SK-N-SH (cell line): Measurements from ENCODE around the gene FNDC3B. TPM values are rescaled to one million over a fixed set of nuclear protein-coding genes. Genes with fewer than 3 reads are reported as not detected.
"Not testable (repeated sequence)": the region's sequence is repeated elsewhere in the genome, so short reads cannot be mapped to it uniquely, and the experiment has no call there.

Source experiments
- CTCF ChIA-PET: fragments of 300-600, 350-600 bp; formaldehyde crosslinking; extraction: SDS; loops from one replicate; lab custom pipeline; 2021; lab: Yijun Ruan, JAX
- POLR2A ChIA-PET: fragments of 350-600 bp; sonication (Branson Sonifier 250); formaldehyde crosslinking; extraction: SDS; loops from one replicate; lab custom pipeline; 2020; ENCODE audit warnings: antibody characterized with exemption, inconsistent platforms; lab: Yijun Ruan, JAX
- DNase-seq: peaks from one replicate; pipeline ENCODE4 v3.0.0; 2012
- H2AFZ ChIP-seq: fragments of 200-600 bp; sonication (generic); 2 replicates; pipeline ENCODE4 v1.8.1; 2016; ENCODE audit warnings: antibody characterized with exemption, mild to moderate bottlenecking, low read depth
- H3F3A ChIP-seq: fragments of 200-600 bp; sonication (generic); replicated peaks from 2 replicates; pipeline ENCODE3; 2016; ENCODE audit warnings: antibody characterized with exemption, mild to moderate bottlenecking; ENCODE audit not compliant: insufficient read depth
- H3K27ac ChIP-seq, 2 experiments: fragments of 200-500 bp in 1 of 2; fragments of 200-600 bp in 1 of 2; sonication (Bioruptor generic) in 1 of 2; sonication (generic), shearing (Covaris generic) in 1 of 2; 2 replicates each; pipeline versions ENCODE4 v1.5.1 to v1.6.1; 2014 to 2016; ENCODE audit warnings: low read depth in 2 of 2, inconsistent platforms in 1 of 2, low read length in 1 of 2, mild to moderate bottlenecking in 1 of 2, mixed read lengths in 1 of 2
- H3K27me3 ChIP-seq: fragments of 200-600 bp; sonication (generic), shearing (Covaris generic); 2 replicates; pipeline ENCODE4 v1.6.1; 2016; ENCODE audit warnings: mixed run types; ENCODE audit not compliant: insufficient read depth
- H3K36me3 ChIP-seq, 2 experiments: fragments of 200-500 bp in 1 of 2; fragments of 200-600 bp in 1 of 2; sonication (Bioruptor generic) in 1 of 2; sonication (generic) in 1 of 2; replicated peaks in 1 of 2; 2 replicates each; pipeline versions ENCODE3 to v1.5.1; 2014 to 2016; ENCODE audit warnings: low read length in 1 of 2, mild to moderate bottlenecking in 1 of 2; ENCODE audit not compliant: insufficient read depth in 2 of 2, control insufficient read depth in 1 of 2
- H3K4me1 ChIP-seq, 2 experiments: fragments of 200-500 bp in 1 of 2; fragments of 200-600 bp in 1 of 2; sonication (Bioruptor generic) in 1 of 2; sonication (generic), shearing (Covaris generic) in 1 of 2; 2 replicates each; pipeline versions ENCODE4 v1.5.1 to v1.6.1; 2014 to 2016; ENCODE audit warnings: low read depth in 1 of 2, low read length in 1 of 2, mixed run types in 1 of 2; ENCODE audit not compliant: insufficient read depth in 2 of 2, control insufficient read depth in 1 of 2
- H3K4me2 ChIP-seq: fragments of 200-600 bp; sonication (generic), shearing (Covaris generic); 2 replicates; pipeline ENCODE4 v1.6.1; 2017; ENCODE audit warnings: mixed run types
- H3K4me3 ChIP-seq, 2 experiments: fragments of 200-500 bp in 1 of 2; fragments of 200-600 bp in 1 of 2; sonication (Bioruptor generic) in 1 of 2; sonication (generic), shearing (Covaris generic) in 1 of 2; 2 replicates each; pipeline versions ENCODE4 v1.5.1 to v1.8.1; 2014 to 2016; ENCODE audit warnings: low read depth in 2 of 2, inconsistent platforms in 1 of 2, low read length in 1 of 2, mild to moderate bottlenecking in 1 of 2, mixed read lengths in 1 of 2, moderate library complexity in 1 of 2
- H3K79me2 ChIP-seq: fragments of 200-600 bp; sonication (generic); 2 replicates; pipeline ENCODE4 v1.8.1; 2017; ENCODE audit warnings: mild to moderate bottlenecking; ENCODE audit not compliant: insufficient read depth
- H3K9ac ChIP-seq: fragments of 200-600 bp; sonication (generic); 2 replicates; pipeline ENCODE4 v1.6.1; 2017; ENCODE audit warnings: mixed run types
- H3K9me2 ChIP-seq: fragments of 200-600 bp; sonication (generic); 2 replicates; pipeline ENCODE4 v1.6.1; 2017; ENCODE audit warnings: mixed run types
- H3K9me3 ChIP-seq: fragments of 200-600 bp; sonication (generic); 2 replicates; pipeline ENCODE4 v1.6.1; 2017; ENCODE audit warnings: mixed run types, mild to moderate bottlenecking, moderate library complexity
- H4K20me1 ChIP-seq: fragments of 200-600 bp; sonication (generic); 2 replicates; pipeline ENCODE4 v1.6.1; 2017; ENCODE audit warnings: mild to moderate bottlenecking, mixed run types; ENCODE audit not compliant: insufficient read depth
- CHD2 ChIP-seq: fragments of 150-350 bp; IDR thresholded peaks from 2 replicates; pipeline ENCODE4 v1.6.1; 2018; ENCODE audit warnings: low read length; ENCODE audit not compliant: partially characterized antibody
- EP300 ChIP-seq, 2 experiments: IDR thresholded peaks; 2 replicates each; pipeline versions ENCODE4 v1.4.0 to v1.6.1; 2012; ENCODE audit warnings: borderline replicate concordance in 1 of 2, low read depth in 1 of 2, low read length in 1 of 2
- EZH2phosphoT487 ChIP-seq: fragments of 200-600 bp; sonication (generic); IDR thresholded peaks from 2 replicates; pipeline ENCODE4 v1.6.1; 2017; ENCODE audit warnings: low read depth, mixed run types, mild to moderate bottlenecking, antibody characterized with exemption, moderate library complexity, borderline replicate concordance
- FOSL2 ChIP-seq: IDR thresholded peaks from 2 replicates; pipeline ENCODE4 v1.4.0; 2012; ENCODE audit warnings: low read depth, mild to moderate bottlenecking, moderate library complexity, borderline replicate concordance
- FOXJ3 ChIP-seq: sonication (generic); formaldehyde crosslinking; IDR thresholded peaks from 2 replicates; pipeline ENCODE4 v1.5.1; 2020; ENCODE audit warnings: mild to moderate bottlenecking, missing genetic modification reagents
- GATA2 ChIP-seq: sonication (generic); formaldehyde crosslinking; IDR thresholded peaks from 2 replicates; pipeline ENCODE4 v1.5.0; 2020; ENCODE audit warnings: mild to moderate bottlenecking, missing genetic modification reagents
- POLR2AphosphoS5 ChIP-seq: IDR thresholded peaks from 2 replicates; pipeline ENCODE4 v1.6.1; 2012; ENCODE audit warnings: low read depth, low read length
- RAD21 ChIP-seq: IDR thresholded peaks from 2 replicates; pipeline ENCODE4 v1.6.1; 2012; ENCODE audit warnings: mild to moderate bottlenecking, low read length
- RCOR1 ChIP-seq: fragments of 150-350 bp; IDR thresholded peaks from 2 replicates; pipeline ENCODE4 v1.6.1; 2017; ENCODE audit warnings: antibody characterized with exemption, low read length
- SIN3A ChIP-seq: IDR thresholded peaks from 2 replicates; pipeline ENCODE4 v1.6.1; 2012; ENCODE audit warnings: low read depth, mild to moderate bottlenecking, low read length, moderate library complexity, borderline replicate concordance
- TCF12 ChIP-seq: IDR thresholded peaks from 2 replicates; pipeline ENCODE4 v1.4.0; 2012
- TEAD4 ChIP-seq: IDR thresholded peaks from 2 replicates; pipeline ENCODE4 v1.4.0; 2012; ENCODE audit warnings: mild to moderate bottlenecking, borderline replicate concordance; ENCODE audit not compliant: insufficient read depth
- WGBS: methylation state at CpG from one replicate; pipeline ENCODE4 v1.1.6; 2017; ENCODE audit warnings: low lambda C conversion rate; 5-methylcytosine and 5-hydroxymethylcytosine counted together
- polyA plus RNA-seq, 3 experiments: library from polyadenylated mRNA; depleted of rRNA; stranded (reverse); fragments of >200 nt; gene quantifications; 2 replicates each; pipeline ENCODE4 v1.2.3, GENCODE V29; 2012
- TF ChIP-seq, protein P1 (sequence below): IDR thresholded peaks from 2 replicates; pipeline ENCODE4 v1.4.0; 2012; ENCODE audit warnings: low read depth, borderline replicate concordance

The FNDC3B gene
- polyA plus RNA-seq, 1 of the 3 experiments (the other 2 are of a cell fraction): 10.4 TPM

DNA sequence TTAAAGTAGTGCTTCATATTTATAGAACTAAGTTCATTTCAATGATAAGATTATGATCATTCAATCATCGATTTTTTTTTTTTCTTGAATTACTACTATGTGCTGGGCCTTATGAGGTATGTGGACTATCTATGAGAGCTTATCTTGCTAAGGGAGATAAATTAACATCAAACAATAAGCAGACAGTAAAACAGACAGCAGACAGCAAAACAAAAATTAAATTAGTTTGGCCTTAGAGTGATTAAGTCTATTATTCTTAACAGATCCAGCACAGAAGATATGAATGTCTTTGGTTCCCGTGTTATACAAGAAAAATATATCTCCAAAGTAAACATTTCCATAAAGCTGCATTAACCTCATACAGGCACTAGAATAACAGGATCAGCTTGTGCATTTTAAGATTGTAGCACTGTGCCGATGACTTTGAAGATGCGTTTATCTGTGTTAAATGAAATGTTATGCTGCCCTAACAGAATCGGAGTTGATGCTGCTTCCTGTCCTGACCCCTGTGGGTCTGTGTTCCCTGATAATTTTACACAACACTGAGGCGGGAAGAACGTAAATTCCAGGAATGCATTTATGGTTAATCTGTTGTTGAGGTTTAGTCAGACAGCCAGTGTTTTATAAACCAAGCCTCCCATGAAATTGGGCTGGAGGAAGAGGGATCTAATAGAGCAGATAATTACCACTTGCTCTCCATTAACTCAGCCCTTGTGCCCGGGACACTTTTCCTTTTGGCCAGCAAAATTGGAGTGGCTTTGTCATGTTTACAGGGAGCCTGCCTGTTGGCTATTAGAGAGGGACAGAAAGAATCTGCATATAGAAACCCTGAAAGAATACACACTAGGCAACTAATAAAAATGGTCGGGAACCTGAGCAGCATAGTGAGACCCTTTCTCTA lies 328.1 kb downstream of the FNDC3B start:
- peak; percentile 38 for DNase-seq
- Histone ChIP-seq H3K4me1 (peaks cover 0 to 10% of the 10 kb centered on the region in 2 experiments; a peak in 2 of 4 replicates), H3K27ac (peak overlapping the region in 1 of 2 experiments; percentile 62; a peak in 2 of 4 replicates), H4K20me1 (no peaks in the 10 kb centered on the region), H3K27me3 (no peaks in the 10 kb centered on the region)
- WGBS: 56% methylated on average over 9 of the region's 9 CpGs
- POLR2A ChIA-PET: no interaction called here
- TF ChIP-seq GATA2 (CRISPR knock-in tag) (peak; percentile 88), EZH2phosphoT487 (no peak), RAD21 (0 out of 2 replicates have a peak, but pooled peaks have one; percentile 1), POLR2AphosphoS5 (no peak), EP300 (IDR thresholded peaks at IDR 0.05; ENCODE audit: borderline replicate concordance in 1 of 2, low read depth in 1 of 2, low read length in 1 of 2) (peak in 1 of 2 experiments; percentile 78; a peak in 2 of 4 replicates), CHD2 (peak; percentile 23), TEAD4 (peak; percentile 14; the same call in 1 of the 2 replicates), FOXJ3 (no peak), FOSL2 (no peak), SIN3A (no peak), TCF12 (peak; percentile 26; the same call in 1 of the 2 replicates), RCOR1 (peak; percentile 68; the same call in 1 of the 2 replicates)
- TF ChIP-seq, protein P1, sequence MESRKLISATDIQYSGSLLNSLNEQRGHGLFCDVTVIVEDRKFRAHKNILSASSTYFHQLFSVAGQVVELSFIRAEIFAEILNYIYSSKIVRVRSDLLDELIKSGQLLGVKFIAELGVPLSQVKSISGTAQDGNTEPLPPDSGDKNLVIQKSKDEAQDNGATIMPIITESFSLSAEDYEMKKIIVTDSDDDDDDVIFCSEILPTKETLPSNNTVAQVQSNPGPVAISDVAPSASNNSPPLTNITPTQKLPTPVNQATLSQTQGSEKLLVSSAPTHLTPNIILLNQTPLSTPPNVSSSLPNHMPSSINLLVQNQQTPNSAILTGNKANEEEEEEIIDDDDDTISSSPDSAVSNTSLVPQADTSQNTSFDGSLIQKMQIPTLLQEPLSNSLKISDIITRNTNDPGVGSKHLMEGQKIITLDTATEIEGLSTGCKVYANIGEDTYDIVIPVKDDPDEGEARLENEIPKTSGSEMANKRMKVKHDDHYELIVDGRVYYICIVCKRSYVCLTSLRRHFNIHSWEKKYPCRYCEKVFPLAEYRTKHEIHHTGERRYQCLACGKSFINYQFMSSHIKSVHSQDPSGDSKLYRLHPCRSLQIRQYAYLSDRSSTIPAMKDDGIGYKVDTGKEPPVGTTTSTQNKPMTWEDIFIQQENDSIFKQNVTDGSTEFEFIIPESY: no peak
- TF ChIP-seq, all 33 proteins: peak for 7
- no peak overlapping the region for H3K4me3 ChIP-seq
- no peak overlapping the region for H3K9ac ChIP-seq
- H3K9me3 ChIP-seq: no peaks in the 10 kb centered on the region
- H3K9me2 ChIP-seq: no peaks in the 10 kb centered on the region
- H2AFZ ChIP-seq: no peak overlapping the region
- H3F3A ChIP-seq: peaks cover 5% of the 10 kb centered on the region
- H3K4me2 ChIP-seq: no peak overlapping the region
- H3K79me2 ChIP-seq: no peaks in the 10 kb centered on the region
- CTCF ChIA-PET: interaction anchor here (1.5 to 1.6 kb wide), 2 partner anchors 10 to 26 kb away, joined by 3 to 4 read pairs; no protein-coding TSS in a partner anchor
- H3K36me3 ChIP-seq: peaks cover 53 to 67% of the 10 kb centered on the region in 2 experiments

DNA sequence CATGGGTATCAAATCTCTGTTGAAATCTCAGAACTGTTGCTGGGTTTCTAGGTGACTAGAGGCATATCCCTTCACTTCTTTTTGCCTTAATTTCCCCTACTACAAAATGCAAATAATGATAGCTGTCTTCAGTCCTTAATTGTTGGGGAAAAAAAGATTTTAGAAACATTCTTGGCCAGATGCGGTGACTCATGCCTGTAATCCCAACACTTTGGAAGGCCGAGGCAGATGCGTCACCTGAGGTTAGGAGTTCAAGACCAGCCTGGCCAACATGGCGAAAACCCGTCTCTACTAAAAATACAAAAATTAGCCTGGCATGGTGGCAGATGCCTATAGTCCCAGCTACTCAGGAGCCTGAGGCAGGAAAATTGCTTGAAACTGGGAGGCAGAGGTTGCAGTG lies 329.2 kb downstream of the FNDC3B start:
- H2AFZ ChIP-seq, H3K4me3 ChIP-seq, H3K9ac ChIP-seq, H3F3A ChIP-seq, H3K4me2 ChIP-seq, POLR2A ChIA-PET, H3K27me3 ChIP-seq, H4K20me1 ChIP-seq, H3K9me3 ChIP-seq, H3K4me1 ChIP-seq, DNase-seq, H3K79me2 ChIP-seq, H3K9me2 ChIP-seq: not testable (repeated sequence)
- CTCF ChIA-PET: interaction anchor here (1.5 to 1.6 kb wide), 3 partner anchors 11 to 108 kb away, joined by 3 to 4 read pairs (median 4); no protein-coding TSS in a partner anchor
- Histone ChIP-seq H3K36me3 (peaks cover 49 to 58% of the 10 kb centered on the region in 2 experiments), H3K27ac (peak overlapping the region in 1 of 2 experiments; percentile 17; a peak in 1 of 4 replicates)
- 95% methylated on average over 5 of the region's 5 CpGs for WGBS
